Hepatocyte (in vitro differentiated cells): ENCODE data around the gene MLH3.

Source experiments
- CTCF ChIP-seq: fragments of 200-600 bp; sonication (generic); IDR thresholded peaks from 2 replicates; pipeline ENCODE4 v1.5.1; 2016; ENCODE audit warnings: antibody characterized with exemption, mild to moderate bottlenecking; ENCODE audit not compliant: poor library complexity
- EZH2 ChIP-seq: fragments of 200-600 bp; sonication (generic); IDR thresholded peaks from 2 replicates; pipeline ENCODE4 v1.6.1; 2016; ENCODE audit warnings: antibody characterized with exemption, mild to moderate bottlenecking, borderline replicate concordance
- EZH2phosphoT487 ChIP-seq: fragments of 200-600 bp; sonication (generic); IDR thresholded peaks from one replicate; pipeline ENCODE4 v1.6.1; 2018; ENCODE audit warnings: antibody characterized with exemption, mild to moderate bottlenecking, low read depth, moderate library complexity; ENCODE audit not compliant: unreplicated experiment, severe bottlenecking

- TF ChIP-seq CTCF (no peak), EZH2 (no peak), EZH2phosphoT487 (no peak)
These were observed 62.3 kb downstream of the MLH3 start for GRCh38 chr14:74988993-74989392.
